OCI-LY7 (cell line): ENCODE data around the gene CHD9. TPM values are rescaled to one million over a fixed set of nuclear protein-coding genes. Genes with fewer than 3 reads are reported as not detected.

Source experiments
- BruUV-seq: library from RNA; stranded (reverse); fragments of 400-500 nt; replicated peaks from 2 replicates; lab custom pipeline; 2021; lab: Mats Ljungman, UMichigan
- CTCF ChIA-PET: fragments of 300-600 bp; sonication (Branson Sonifier 250); formaldehyde crosslinking; loops from one replicate; lab custom pipeline; 2022; ENCODE audit warnings: antibody characterized with exemption; ENCODE audit not compliant: unreplicated experiment; lab: Charles Lee
- POLR2A ChIA-PET: fragments of 300-600 bp; sonication (Branson Sonifier 250); formaldehyde crosslinking; loops from one replicate; lab custom pipeline; 2022; ENCODE audit warnings: antibody characterized with exemption; lab: Charles Lee
- DNase-seq: peaks from one replicate; pipeline ENCODE4 v3.0.0-alpha.2; 2015; ENCODE audit warnings: low spot score
- H2AFZ ChIP-seq: fragments of 200-600 bp; sonication (generic), shearing (Covaris generic); 2 replicates; pipeline ENCODE4 v1.6.1; 2014; ENCODE audit warnings: mild to moderate bottlenecking, antibody characterized with exemption, low read length, moderate library complexity
- H3K27ac ChIP-seq: fragments of 200-600 bp; sonication (generic); 2 replicates; pipeline ENCODE4 v1.5.1; 2014; ENCODE audit warnings: mixed run types, low read depth, mild to moderate bottlenecking, moderate library complexity, low read length, inconsistent platforms; ENCODE audit not compliant: poor library complexity, severe bottlenecking
- H3K36me3 ChIP-seq: fragments of 200-600 bp; sonication (generic); 2 replicates; pipeline ENCODE4 v1.6.1; 2014; ENCODE audit warnings: mild to moderate bottlenecking, antibody characterized with exemption, low read length, moderate library complexity, mixed read lengths; ENCODE audit not compliant: insufficient read depth
- H3K4me1 ChIP-seq: fragments of 200-600 bp; sonication (generic); 2 replicates; pipeline ENCODE4 v1.5.1; 2014; ENCODE audit warnings: mild to moderate bottlenecking, low read length; ENCODE audit not compliant: insufficient read depth, poor library complexity, severe bottlenecking
- H3K4me2 ChIP-seq: fragments of 200-600 bp; sonication (generic); 2 replicates; pipeline ENCODE4 v1.6.1; 2014; ENCODE audit warnings: mild to moderate bottlenecking, low read length
- H3K4me3 ChIP-seq: fragments of 200-600 bp; sonication (generic); 2 replicates; pipeline ENCODE4 v1.5.1; 2014; ENCODE audit warnings: mild to moderate bottlenecking, low read depth, low read length; ENCODE audit not compliant: poor library complexity, severe bottlenecking
- H3K79me2 ChIP-seq: fragments of 200-600 bp; sonication (generic); 2 replicates; pipeline ENCODE4 v1.6.1; 2016; ENCODE audit warnings: low read depth, mild to moderate bottlenecking, low read length, moderate library complexity, mixed read lengths; ENCODE audit not compliant: insufficient read depth
- H3K9me2 ChIP-seq: fragments of 200-600 bp; sonication (generic); 2 replicates; pipeline ENCODE4 v1.6.1; 2016; ENCODE audit warnings: mild to moderate bottlenecking, low read length, mixed read lengths; ENCODE audit not compliant: insufficient read depth
- H3K9me3 ChIP-seq: fragments of 200-600 bp; sonication (generic); 2 replicates; pipeline ENCODE4 v1.6.1; 2014; ENCODE audit warnings: mild to moderate bottlenecking, mixed run types, low read length, mixed read lengths
- H4K20me1 ChIP-seq: fragments of 200-600 bp; sonication (generic); 2 replicates; pipeline ENCODE4 v1.6.1; 2014; ENCODE audit warnings: mild to moderate bottlenecking, antibody characterized with exemption, low read length, moderate library complexity, mixed read lengths; ENCODE audit not compliant: insufficient read depth
- CTCF ChIP-seq: fragments of 200-600 bp; sonication (generic); conservative IDR thresholded peaks from 2 replicates; pipeline ENCODE4 v1.5.1; 2014; ENCODE audit warnings: mild to moderate bottlenecking, antibody characterized with exemption, low read length, moderate library complexity, mixed read lengths
- EZH2phosphoT487 ChIP-seq: fragments of 200-600 bp; sonication (generic); IDR thresholded peaks from 2 replicates; pipeline ENCODE4 v1.6.1; 2018; ENCODE audit warnings: low read depth, borderline replicate concordance, mild to moderate bottlenecking, mixed run types, antibody characterized with exemption, low read length, moderate library complexity, mixed read lengths
- intact Hi-C: fragments of 100-400 bp; cut with micrococcal nuclease; formaldehyde crosslinking; loops from one replicate; pipeline ENCODE4 v1.10.0; 2022; ENCODE audit not compliant: unreplicated experiment
- total RNA-seq, 2 experiments: library from RNA; depleted of rRNA in 1 of 2; stranded (reverse); fragments of >200 nt in 1 of 2; shearing (Covaris generic) in 1 of 2; gene quantifications; 2 replicates each; pipeline ENCODE4 v1.2.3, GENCODE V29; 2014 to 2022

The CHD9 gene
- total RNA-seq, 2 experiments from 2014 or later = 52.6 to 85.9 TPM

- no peak for DNase-seq
- Histone ChIP-seq H3K9me3 (peaks cover 27% of the 10 kb centered on the region), H3K4me3 (no peak overlapping the region), H2AFZ (no peak overlapping the region), H3K9me2 (no peaks in the 10 kb centered on the region), H3K79me2 (peaks cover 68% of the 10 kb centered on the region), H3K36me3 (peaks cover 72% of the 10 kb centered on the region), H3K4me1 (peaks cover 12% of the 10 kb centered on the region), H3K27ac (no peak overlapping the region), H3K4me2 (no peak overlapping the region), H4K20me1 (no peaks in the 10 kb centered on the region)
- TF ChIP-seq EZH2phosphoT487 (no peak), CTCF (no peak)
- POLR2A ChIA-PET = interaction anchor here (0.7 to 1.4 kb wide), 5 partner anchors 13 to 367 kb away, joined by 3 to 6 read pairs (median 3); no protein-coding TSS in a partner anchor
- CTCF ChIA-PET = interaction anchor here (0.9 kb wide), 1 partner anchor 21 kb away, joined by 3 read pairs; no protein-coding TSS in a partner anchor
- intact Hi-C loops = no loop called here
- BruUV-seq = no TSS peak
These were observed 23.5 kb downstream of the CHD9 start for GRCh38 chr16:53078247-53078646.

GRCh38 chr16:53078765-53079485, 24.1 kb downstream of the CHD9 start:
- TF ChIP-seq EZH2phosphoT487 (no peak), CTCF (no peak)
- H3K27ac ChIP-seq = no peak overlapping the region
- peaks cover 67% of the 10 kb centered on the region for H3K36me3 ChIP-seq
- H3K79me2 ChIP-seq = peaks cover 69% of the 10 kb centered on the region
- CTCF ChIA-PET = interaction anchor here (0.6 to 1.3 kb wide), 3 partner anchors 15 to 51 kb away, joined by 3 read pairs; no protein-coding TSS in a partner anchor
- BruUV-seq = no TSS peak
- DNase-seq = no peak
- H2AFZ ChIP-seq = no peak overlapping the region
- H4K20me1 ChIP-seq = no peaks in the 10 kb centered on the region
- POLR2A ChIA-PET = interaction anchor here (0.7 to 1.4 kb wide), 7 partner anchors 10 to 366 kb away, joined by 3 to 6 read pairs (median 3); no protein-coding TSS in a partner anchor
- peaks cover 12% of the 10 kb centered on the region for H3K4me1 ChIP-seq
- no peak overlapping the region for H3K4me3 ChIP-seq
- H3K9me2 ChIP-seq = no peaks in the 10 kb centered on the region
- intact Hi-C loops = no loop called here
- H3K4me2 ChIP-seq = no peak overlapping the region
- H3K9me3 ChIP-seq = peaks cover 21% of the 10 kb centered on the region; the same call in 1 of the 2 replicates
